Myometrial cell (primary cell): ENCODE measurements around the gene NECTIN1. TPM values are rescaled to one million over a fixed set of nuclear protein-coding genes. Genes with fewer than 3 reads are reported as not detected.

ENCODE experiments used
- total RNA-seq: library from RNA; depleted of rRNA; stranded (reverse); fragments of >200 nt; gene quantifications from 2 replicates; pipeline ENCODE4 v1.2.3, GENCODE V29; 2015

The NECTIN1 gene, protein sequence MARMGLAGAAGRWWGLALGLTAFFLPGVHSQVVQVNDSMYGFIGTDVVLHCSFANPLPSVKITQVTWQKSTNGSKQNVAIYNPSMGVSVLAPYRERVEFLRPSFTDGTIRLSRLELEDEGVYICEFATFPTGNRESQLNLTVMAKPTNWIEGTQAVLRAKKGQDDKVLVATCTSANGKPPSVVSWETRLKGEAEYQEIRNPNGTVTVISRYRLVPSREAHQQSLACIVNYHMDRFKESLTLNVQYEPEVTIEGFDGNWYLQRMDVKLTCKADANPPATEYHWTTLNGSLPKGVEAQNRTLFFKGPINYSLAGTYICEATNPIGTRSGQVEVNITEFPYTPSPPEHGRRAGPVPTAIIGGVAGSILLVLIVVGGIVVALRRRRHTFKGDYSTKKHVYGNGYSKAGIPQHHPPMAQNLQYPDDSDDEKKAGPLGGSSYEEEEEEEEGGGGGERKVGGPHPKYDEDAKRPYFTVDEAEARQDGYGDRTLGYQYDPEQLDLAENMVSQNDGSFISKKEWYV
- 4.0 and 4.1 TPM in 2 replicates for total RNA-seq

DNA sequence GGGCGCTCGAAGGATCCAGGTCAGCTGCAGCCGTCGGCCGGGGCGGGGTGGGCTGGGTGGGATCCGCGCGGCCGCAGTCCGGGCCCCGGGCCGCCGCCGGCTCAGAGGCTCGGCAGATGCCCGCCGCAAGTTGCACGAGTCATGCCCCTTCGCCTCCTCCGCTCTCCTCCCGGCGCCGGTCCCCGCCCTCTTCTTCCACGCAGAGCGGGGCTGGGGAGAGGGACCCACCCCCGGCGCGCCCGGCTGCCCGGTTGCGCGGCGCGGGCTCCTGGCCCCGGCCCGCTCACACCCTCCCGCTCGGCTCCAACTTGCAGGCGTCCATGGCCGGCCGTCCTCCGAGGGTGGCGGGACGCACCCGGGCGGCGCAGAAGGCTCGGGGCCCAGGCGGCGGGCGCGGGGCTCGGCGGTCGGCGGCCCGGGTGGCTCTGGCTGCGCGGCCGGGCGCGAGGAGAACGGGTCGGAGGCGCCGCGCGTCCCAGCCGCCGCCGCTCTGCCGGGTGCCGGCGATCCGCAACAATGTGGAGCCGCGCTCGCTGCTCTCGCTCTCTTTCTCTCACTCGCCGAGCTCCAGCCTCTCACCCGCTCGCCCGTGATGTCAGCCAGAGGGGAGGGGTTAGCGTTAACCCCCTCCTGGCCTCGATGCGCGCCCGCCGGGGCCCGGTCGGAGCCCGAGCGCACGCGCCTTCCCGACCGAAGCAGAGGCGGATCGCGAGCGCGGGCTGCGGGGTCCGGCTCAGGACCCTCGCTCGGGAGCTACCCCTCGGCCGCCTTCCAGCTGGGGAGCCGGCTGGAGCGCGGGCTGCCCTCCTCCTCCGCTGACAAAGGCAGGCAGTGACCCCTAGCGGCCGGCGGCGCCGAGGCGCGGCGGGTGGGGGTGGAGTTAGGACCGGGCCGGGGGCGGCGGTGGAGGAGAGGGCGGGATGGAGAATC is at the start of gene NECTIN1:
Gene NECTIN1, minus strand, starts transcription at position 550 of the 930 bp plus-strand sequence. CDS start 647 bp downstream, outside the sequence.

